B cell (primary cell): ENCODE results near the gene AQP12B. TPM values are rescaled to one million over a fixed set of nuclear protein-coding genes. Genes with fewer than 3 reads are reported as not detected.

Experiments
- ATAC-seq: fragments of 200-7000 bp; cut with Tn5 transposase; one replicate; pipeline ENCODE4 v1.10.0; 2021; ENCODE audit warnings: low read depth, mild to moderate bottlenecking, moderate number of reproducible peaks, moderate library complexity
- CTCF ChIA-PET: fragments of 350-600 bp; sonication (Branson Sonifier 250); formaldehyde crosslinking; loops from one replicate; lab custom pipeline; 2021; ENCODE audit warnings: antibody characterized with exemption, inconsistent platforms; lab: Charles Lee
- POLR2A ChIA-PET: fragments of 350-600 bp; sonication (Branson Sonifier 250); formaldehyde crosslinking; loops from one replicate; lab custom pipeline; 2021; ENCODE audit warnings: antibody characterized with exemption; lab: Charles Lee
- DNase-seq: peaks from one replicate; pipeline ENCODE4 v3.0.0; 2013
- H2AFZ ChIP-seq: 2 replicates; pipeline ENCODE4 v1.6.1; 2012; ENCODE audit warnings: mild to moderate bottlenecking, low read depth, low read length; ENCODE audit not compliant: insufficient read depth, poor library complexity, severe bottlenecking
- H3K27ac ChIP-seq, 2 donors: 1 replicate in 1 of 2; 2 replicates in 1 of 2; pipeline ENCODE4 v1.5.1; 2012 to 2013; ENCODE audit warnings: low read length in 2 of 2, mild to moderate bottlenecking in 2 of 2, moderate library complexity in 1 of 2
- H3K27me3 ChIP-seq, 4 experiments: fragments of 200-600 bp in 1 of 4; sonication (generic) in 1 of 4; replicated peaks in 1 of 4; 1 replicate in 2 of 4; 2 replicates in 2 of 4; pipeline versions ENCODE4 v1.6.1 to v1.7.0; 2013 to 2016; ENCODE audit warnings: low read length in 3 of 4, mild to moderate bottlenecking in 2 of 4, mixed read lengths in 1 of 4, moderate library complexity in 1 of 4; ENCODE audit not compliant: insufficient read depth in 4 of 4, control insufficient read depth in 3 of 4; ENCODE audit errors: control extremely low read depth in 1 of 4
- H3K36me3 ChIP-seq, 2 experiments: replicated peaks in 1 of 2; 1 replicate in 1 of 2; 2 replicates in 1 of 2; pipeline versions ENCODE4 v1.6.1 to v1.7.1; 2013; ENCODE audit warnings: low read length in 1 of 2; ENCODE audit not compliant: insufficient read depth in 2 of 2, control insufficient read depth in 1 of 2; ENCODE audit errors: control extremely low read depth in 1 of 2, extremely low read depth in 1 of 2
- H3K4me1 ChIP-seq, 2 donors: fragments of 200-600 bp in 1 of 2; sonication (generic) in 1 of 2; 1 replicate in 1 of 2; 2 replicates in 1 of 2; pipeline versions ENCODE4 v1.5.1 to v1.6.1; 2013 to 2017; ENCODE audit warnings: low read length in 2 of 2; ENCODE audit not compliant: control insufficient read depth in 2 of 2, insufficient read depth in 2 of 2
- H3K4me2 ChIP-seq: replicated peaks from 2 replicates; pipeline ENCODE3; 2012; ENCODE audit warnings: mild to moderate bottlenecking, low read depth, low read length; ENCODE audit not compliant: poor library complexity, severe bottlenecking
- H3K4me3 ChIP-seq, 5 experiments: fragments of 200-600 bp in 1 of 5; sonication (generic) in 1 of 5; 1 replicate in 3 of 5; 2 replicates in 2 of 5; pipeline versions ENCODE4 v1.5.1 to v1.7.0; 2011 to 2016; ENCODE audit warnings: low read length in 4 of 5, mild to moderate bottlenecking in 4 of 5, low read depth in 2 of 5, control low read depth in 1 of 5, moderate library complexity in 1 of 5; ENCODE audit not compliant: insufficient read depth in 1 of 5; ENCODE audit errors: control extremely low read depth in 1 of 5, extremely low read depth in 1 of 5
- H3K79me2 ChIP-seq: fragments of 200-600 bp; sonication (generic); one replicate; pipeline ENCODE4 v1.6.0; 2016; ENCODE audit warnings: low read length; ENCODE audit not compliant: control insufficient read depth, insufficient read depth
- H3K9ac ChIP-seq: fragments of 200-600 bp; sonication (generic); 2 replicates; pipeline ENCODE4 v1.6.1; 2017; ENCODE audit warnings: mild to moderate bottlenecking, low read length, moderate library complexity
- H3K9me3 ChIP-seq, 3 donors: one replicate each; pipeline versions ENCODE4 v1.6.1 to v1.7.1; 2013; ENCODE audit warnings: low read length in 2 of 3; ENCODE audit not compliant: control insufficient read depth in 2 of 3, insufficient read depth in 1 of 3; ENCODE audit errors: control extremely low read depth in 1 of 3
- H4K20me1 ChIP-seq: 2 replicates; pipeline ENCODE4 v1.6.0; 2012; ENCODE audit warnings: mild to moderate bottlenecking, low read length; ENCODE audit not compliant: insufficient read depth, control insufficient read depth, poor library complexity, severe bottlenecking
- H3K27ac Mint-ChIP-seq: one replicate; pipeline ENCODE4 v1.8.0; 2021; ENCODE audit warnings: mixed read lengths
- H3K27me3 Mint-ChIP-seq: one replicate; pipeline ENCODE4 v1.8.0; 2021; ENCODE audit warnings: mixed read lengths
- H3K4me1 Mint-ChIP-seq: one replicate; pipeline ENCODE4 v1.8.0; 2021; ENCODE audit warnings: mixed read lengths
- H3K4me3 Mint-ChIP-seq: one replicate; pipeline ENCODE4 v1.8.0; 2021; ENCODE audit warnings: mixed read lengths
- H3K9me3 Mint-ChIP-seq: one replicate; pipeline ENCODE4 v1.8.0; 2022; ENCODE audit warnings: mixed read lengths; ENCODE audit not compliant: insufficient read depth
- CTCF ChIP-seq: fragments of 200-600 bp; IDR thresholded peaks from one replicate; pipeline ENCODE4 v1.8.0; 2022; ENCODE audit warnings: antibody characterized with exemption, mild to moderate bottlenecking
- EZH2 ChIP-seq: IDR thresholded peaks from 2 replicates; pipeline ENCODE4 v1.6.1; 2012; ENCODE audit warnings: borderline replicate concordance, low read depth, mild to moderate bottlenecking, moderate library complexity, low read length; ENCODE audit not compliant: insufficient read depth, poor library complexity, severe bottlenecking
- WGBS: methylation state at CpG from one replicate; pipeline ENCODE4 v1.1.5; 2013; ENCODE audit warnings: missing lambda C conversion rate; ENCODE audit not compliant: insufficient coverage; 5-methylcytosine and 5-hydroxymethylcytosine counted together
- intact Hi-C: fragments of 100-400 bp; cut with micrococcal nuclease; formaldehyde crosslinking; loops from one replicate; pipeline ENCODE4 v1.10.0; 2022
- polyA plus RNA-seq: library from polyadenylated mRNA; depleted of rRNA; stranded (reverse); fragments of >200 nt; gene quantifications from 2 replicates; pipeline ENCODE4 v1.2.3, GENCODE V29; 2012
- total RNA-seq, 2 donors: library from RNA; stranded (reverse); fragments of 120-200 nt in 1 of 2; gene quantifications; 1 replicate in 1 of 2; 2 replicates in 1 of 2; pipeline versions ENCODE4 v1.2.3 to v1.2.4, GENCODE V29; 2013 to 2022

AQP12B gene
- total and polyA plus RNA-seq, 2 donors (not counting 1 experiment from before 2014, with no cell fraction given) = not detected

GRCh38 chr2:240707043-240707756 is 24.5 kb upstream of the AQP12B start:
- no peaks in the 10 kb centered on the region for H4K20me1 ChIP-seq
- TF ChIP-seq CTCF (no peak), EZH2 (no peak)
- H3K4me2 ChIP-seq = no peak overlapping the region
- DNase-seq (no peak), ATAC-seq (no peak)
- no peaks in the 10 kb centered on the region for H3K4me1 ChIP-seq
- no peaks in the 10 kb centered on the region for H3K79me2 ChIP-seq
- H3K27me3 Mint-ChIP-seq = peaks cover 25% of the 10 kb centered on the region
- no peak overlapping the region for H3K9ac ChIP-seq
- ChIA-PET CTCF (no interaction called here), POLR2A (no interaction called here)
- H3K4me3 ChIP-seq = no peak overlapping the region
- H3K36me3 ChIP-seq = no peaks in the 10 kb centered on the region
- no peak overlapping the region for H3K27ac Mint-ChIP-seq
- H3K9me3 ChIP-seq = no peaks in the 10 kb centered on the region
- peaks cover 0 to 6% (median 0%) of the 10 kb centered on the region in 4 experiments for H3K27me3 ChIP-seq
- no peak overlapping the region for H2AFZ ChIP-seq
- H3K9me3 Mint-ChIP-seq = no peaks in the 10 kb centered on the region
- intact Hi-C loops = no loop called here
- H3K4me1 Mint-ChIP-seq = no peaks in the 10 kb centered on the region
- H3K4me3 Mint-ChIP-seq = no peak overlapping the region
- WGBS = 98% methylated on average over 4 of the region's 15 CpGs
- no peak overlapping the region for H3K27ac ChIP-seq

GRCh38 chr2:240705204-240705791 is 22.6 kb upstream of the AQP12B start:
- 15% methylated on average over 11 of the region's 12 CpGs for WGBS
- no peak overlapping the region for H3K9ac ChIP-seq
- CTCF ChIA-PET = no interaction called here
- no peak overlapping the region for H3K27ac ChIP-seq
- peaks cover 0 to 6% (median 0%) of the 10 kb centered on the region in 4 experiments for H3K27me3 ChIP-seq
- ATAC-seq (no peak), DNase-seq (no peak)
- TF ChIP-seq EZH2 = no peak
- TF ChIP-seq CTCF = no peak
- no peaks in the 10 kb centered on the region for H3K36me3 ChIP-seq
- no peaks in the 10 kb centered on the region for H3K9me3 ChIP-seq
- no peaks in the 10 kb centered on the region for H3K4me1 ChIP-seq
- no peaks in the 10 kb centered on the region for H4K20me1 ChIP-seq
- H3K4me1 Mint-ChIP-seq = no peaks in the 10 kb centered on the region
- POLR2A ChIA-PET = no interaction called here
- no peaks in the 10 kb centered on the region for H3K9me3 Mint-ChIP-seq
- no peak overlapping the region for H3K4me3 Mint-ChIP-seq
- H3K79me2 ChIP-seq = no peaks in the 10 kb centered on the region
- no peak overlapping the region for H2AFZ ChIP-seq
- H3K27ac Mint-ChIP-seq = no peak overlapping the region
- peaks cover 22% of the 10 kb centered on the region for H3K27me3 Mint-ChIP-seq
- H3K4me2 ChIP-seq = no peak overlapping the region
- no peak overlapping the region for H3K4me3 ChIP-seq
- intact Hi-C loops = no loop called here
